GM18511 (cell line): Measurements from ENCODE around the gene CMBL.
A peak's percentile ranks its signal among the peaks of the same experiment; 100 is the strongest.
"Not testable (repeated sequence)": the region's sequence is repeated elsewhere in the genome, so short reads cannot be mapped to it uniquely, and the experiment has no call there.

ENCODE experiments used
- ATAC-seq: cut with Tn5 transposase; IDR thresholded peaks from one replicate; pipeline ENCODE4 v1.9.1; 2021; ENCODE audit warnings: mild to moderate bottlenecking, moderate library complexity; ENCODE audit not compliant: unreplicated experiment

CMBL gene

GRCh38 chr5:10286862-10287227 lies 20.9 kb downstream of the CMBL start:
- no peak for ATAC-seq

GRCh38 chr5:10286162-10286861 lies 21.4 kb downstream of the CMBL start:
- ATAC-seq: no peak

GRCh38 chr5:10285362-10285761 lies 22.3 kb downstream of the CMBL start:
- not testable (repeated sequence) for ATAC-seq

- ATAC-seq: peak; percentile 82
These were observed 23.6 kb downstream of the CMBL start for GRCh38 chr5:10283927-10284635.

DNA sequence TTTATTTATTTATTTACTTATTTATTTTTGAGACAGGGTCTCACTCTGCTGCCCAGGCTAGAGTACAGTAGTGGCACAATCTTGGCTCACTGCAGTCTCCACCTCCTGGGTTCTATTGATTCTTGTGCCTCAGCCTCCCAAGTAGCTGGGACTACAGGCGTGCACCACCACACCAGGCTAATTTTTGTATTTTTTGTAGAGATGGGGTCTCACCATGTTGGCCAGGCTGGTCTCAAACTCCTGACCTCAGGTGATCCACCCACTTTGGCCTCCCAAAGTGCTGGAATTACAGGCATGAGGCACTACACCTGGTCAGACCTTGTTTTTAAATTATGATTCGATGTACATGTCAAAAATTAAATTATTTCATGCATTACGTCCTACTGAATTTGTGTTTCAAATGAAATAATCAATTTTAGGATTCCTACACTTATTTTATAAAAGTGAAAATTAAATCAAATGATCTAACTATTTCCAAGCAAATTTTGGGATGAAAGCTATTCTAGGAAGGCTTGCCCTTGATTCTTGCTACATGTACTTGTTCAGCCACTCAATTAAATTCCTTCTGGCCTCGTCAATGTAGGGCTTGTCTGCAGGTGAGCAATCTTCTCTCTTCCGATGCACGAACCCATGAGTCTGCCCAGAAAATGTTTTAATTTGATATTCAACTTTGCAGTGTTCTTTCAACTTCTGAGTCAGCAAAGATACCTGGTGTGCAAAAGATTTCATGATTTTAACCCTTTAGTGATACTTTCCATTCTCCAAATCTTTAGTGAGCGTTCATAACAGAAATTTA lies 27.6 kb downstream of the CMBL start:
- no peak for ATAC-seq

DNA sequence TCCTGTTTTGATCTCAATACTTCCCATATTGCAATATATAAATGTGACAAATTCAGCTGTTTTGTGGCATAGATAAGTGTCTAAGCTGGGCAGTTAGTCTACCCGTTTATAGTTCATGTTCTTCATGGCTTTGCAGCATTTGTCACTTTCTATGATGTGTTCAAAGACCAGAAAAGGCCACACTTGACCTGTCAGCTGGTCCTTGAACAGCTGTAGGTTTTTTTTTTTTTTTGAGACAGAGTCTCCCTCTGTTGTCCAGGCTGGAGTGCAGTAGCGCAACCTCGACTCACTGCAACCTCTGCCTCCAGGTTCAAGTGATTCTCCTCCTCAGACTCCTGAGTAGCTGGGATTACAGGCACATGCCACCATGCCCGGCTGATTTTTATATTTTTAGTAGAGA lies 28.4 kb downstream of the CMBL start:
- no peak for ATAC-seq

GRCh38 chr5:10278658-10279279 lies 28.9 kb downstream of the CMBL start:
- ATAC-seq: no peak

DNA sequence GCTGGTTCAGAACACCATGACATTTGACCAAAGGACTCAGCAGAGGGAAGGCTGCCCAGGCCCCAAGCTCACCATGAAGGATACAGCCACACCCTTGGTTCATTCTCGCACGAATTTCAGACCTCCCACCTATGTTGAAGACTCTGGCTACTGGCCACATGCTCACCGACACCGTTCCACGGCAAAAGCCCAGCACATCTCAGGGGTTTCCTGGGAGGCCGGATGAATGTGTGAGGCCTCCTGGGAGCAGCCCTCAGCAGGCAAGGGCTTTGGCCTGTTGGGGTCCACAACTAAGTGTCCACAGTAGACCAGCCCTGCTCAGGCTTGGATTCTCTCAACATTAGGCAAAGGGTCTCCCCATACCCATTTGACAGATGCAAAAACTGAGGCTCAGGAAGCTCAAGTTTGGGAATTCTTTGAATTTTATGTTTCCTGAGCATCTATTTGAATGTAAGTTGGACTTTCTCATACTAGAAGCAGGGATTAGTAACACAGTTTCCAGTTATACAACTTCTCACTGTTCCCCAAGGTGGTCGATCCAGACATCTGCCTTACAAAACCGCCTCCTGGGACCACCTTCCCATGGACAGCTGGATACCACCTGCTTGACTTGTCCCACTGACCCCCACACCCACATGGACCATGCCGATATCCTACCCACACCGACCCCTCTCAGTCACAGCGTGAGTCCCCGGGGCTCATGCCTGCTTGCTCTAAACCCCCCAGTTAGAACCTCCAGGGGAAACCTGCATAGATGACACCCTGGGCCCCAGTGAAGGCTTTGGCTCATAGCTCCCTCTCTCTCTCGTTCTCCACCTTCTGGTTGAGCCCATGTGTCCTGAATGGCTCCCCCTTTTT lies 29.7 kb downstream of the CMBL start:
- no peak for ATAC-seq

DNA sequence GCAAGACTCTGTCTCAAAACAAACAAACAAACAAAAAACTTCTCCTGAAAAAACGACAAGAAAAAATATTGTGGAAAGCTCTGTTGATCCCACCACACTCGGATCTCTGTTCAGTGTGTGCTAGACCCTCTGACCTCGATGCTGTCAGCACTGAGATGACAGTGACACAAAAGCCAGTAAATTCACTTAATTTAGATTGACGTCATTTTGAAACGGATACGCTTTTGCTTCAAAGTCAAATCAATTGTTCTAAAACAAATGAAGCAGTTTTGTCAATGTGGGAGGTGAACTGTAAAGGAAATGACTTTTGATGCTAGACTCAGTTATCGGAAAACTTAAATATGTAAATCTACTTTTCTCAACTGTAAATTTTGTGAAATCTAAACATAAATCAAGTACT lies 31.0 kb downstream of the CMBL start:
- no peak for ATAC-seq

GRCh38 chr5:10275991-10276390 lies 31.7 kb downstream of the CMBL start:
- no peak for ATAC-seq

GRCh38 chr5:10275460-10275859 lies 32.2 kb downstream of the CMBL start:
- no peak for ATAC-seq

- ATAC-seq: not testable (repeated sequence)
These were observed 34.9 kb downstream of the CMBL start for GRCh38 chr5:10272875-10273209.

DNA sequence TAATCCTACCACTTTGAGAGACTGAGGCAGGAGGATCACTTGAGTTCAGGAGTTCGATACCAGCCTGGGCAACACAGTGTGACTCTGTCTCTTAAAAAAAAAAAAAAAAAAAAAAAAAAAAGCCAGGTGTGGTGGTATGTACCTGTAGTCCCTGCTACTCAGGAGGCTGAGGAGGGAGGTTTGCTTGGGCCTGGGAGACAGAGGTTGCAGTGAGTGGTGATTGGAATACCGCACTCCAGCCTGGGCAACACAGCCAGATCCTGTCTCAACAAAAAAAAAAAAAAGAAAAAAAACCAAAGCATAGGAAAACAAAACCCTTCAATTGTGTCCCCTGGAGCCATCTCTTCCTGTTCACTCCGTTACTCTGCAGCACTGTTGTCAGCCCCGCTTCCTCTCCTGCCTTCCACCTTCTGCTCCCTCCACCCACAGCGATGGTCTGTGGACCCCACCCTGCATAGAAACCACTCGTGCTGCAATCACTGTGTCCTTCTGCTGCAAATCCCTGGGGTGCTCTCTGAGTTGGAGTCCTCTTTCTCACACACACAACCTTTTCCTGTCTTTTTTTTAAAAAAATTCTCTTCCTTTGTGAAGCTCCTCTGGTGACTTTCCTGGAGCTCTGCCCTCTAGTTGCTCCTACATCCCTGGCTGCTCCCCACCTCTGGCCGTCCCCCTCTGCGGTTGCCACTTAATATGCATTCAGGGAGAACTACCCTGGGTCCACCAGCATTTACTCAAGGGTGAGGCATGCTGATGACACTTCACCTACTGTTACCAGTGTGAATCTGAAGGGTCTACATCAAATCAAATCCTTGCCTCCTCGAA lies 35.4 kb downstream of the CMBL start:
- ATAC-seq: no peak

- ATAC-seq: no peak
These were observed 39.6 kb downstream of the CMBL start for GRCh38 chr5:10268100-10268499.

- no peak for ATAC-seq
These were observed 40.9 kb downstream of the CMBL start for GRCh38 chr5:10266839-10267238.

DNA sequence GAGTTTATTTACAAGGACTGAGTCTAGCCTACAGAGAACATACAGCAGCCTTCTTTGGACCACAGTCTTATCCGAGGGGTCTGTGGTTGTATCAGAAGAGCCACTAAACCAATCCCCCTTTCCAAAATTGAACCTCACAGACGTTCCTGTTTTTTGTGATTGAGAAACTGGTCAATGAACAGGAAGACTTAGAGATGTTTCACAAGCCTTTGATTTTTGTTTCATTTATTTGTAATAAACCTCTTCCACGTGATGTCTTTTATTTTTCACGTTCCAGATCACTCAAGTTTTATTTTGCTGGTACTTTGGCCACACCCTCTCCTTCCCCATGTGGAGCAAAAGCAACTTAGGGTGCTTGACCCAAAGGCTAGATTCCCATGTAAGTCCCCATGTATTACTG lies 41.6 kb downstream of the CMBL start:
- no peak for ATAC-seq

- no peak for ATAC-seq
These were observed 42.2 kb downstream of the CMBL start for GRCh38 chr5:10265245-10266109.

GRCh38 chr5:10264604-10265003 lies 43.1 kb downstream of the CMBL start:
- ATAC-seq: no peak

- no peak for ATAC-seq
These were observed 44.7 kb downstream of the CMBL start for GRCh38 chr5:10262995-10263394.
